Lower lobe of right lung (tissue), 2 donors: ENCODE results near the gene PHAF1. TPM values are rescaled to one million over a fixed set of nuclear protein-coding genes. Genes with fewer than 3 reads are reported as not detected.
"Not testable (repeated sequence)": the region's sequence is repeated elsewhere in the genome, so short reads cannot be mapped to it uniquely, and the experiment has no call there.

Source experiments
- ATAC-seq, 2 donors: fragments of 200-7000 bp; cut with Tn5 transposase; one replicate each; pipeline ENCODE4 v1.9.1; 2020 to 2022; ENCODE audit warnings: mild to moderate bottlenecking in 2 of 2, moderate library complexity in 2 of 2
- DNase-seq: peaks from one replicate; pipeline ENCODE4 v3.0.0-alpha.2; 2020
- H3K27ac ChIP-seq: fragments of 200-600 bp; one replicate; pipeline ENCODE4 v1.8.0; 2022
- H3K27me3 ChIP-seq: fragments of 200-600 bp; one replicate; pipeline ENCODE4 v1.8.0; 2022; ENCODE audit warnings: low read depth
- H3K36me3 ChIP-seq: fragments of 200-600 bp; one replicate; pipeline ENCODE4 v1.8.0; 2022; ENCODE audit warnings: mild to moderate bottlenecking
- H3K4me1 ChIP-seq: fragments of 200-600 bp; one replicate; pipeline ENCODE4 v1.8.0; 2022
- H3K4me3 ChIP-seq: fragments of 200-600 bp; one replicate; pipeline ENCODE4 v1.8.0; 2022; ENCODE audit warnings: mild to moderate bottlenecking
- H3K9me3 ChIP-seq: fragments of 200-600 bp; one replicate; pipeline ENCODE4 v1.8.0; 2022
- CTCF ChIP-seq: fragments of 200-600 bp; IDR thresholded peaks from one replicate; pipeline ENCODE4 v1.8.0; 2022; ENCODE audit warnings: antibody characterized with exemption, mild to moderate bottlenecking
- intact Hi-C: fragments of 100-400 bp; cut with DNase I; formaldehyde crosslinking; loops from one replicate; pipeline ENCODE4 v1.11.0; 2022
- total RNA-seq: library from RNA; stranded (reverse); fragmentation: NEBNext Ultra II Directional; extraction: Animal tissue kit (Norgen Biotek cat#: 25700); gene quantifications from one replicate; pipeline ENCODE4 v1.2.1, GENCODE V29; 2021
- donor health status: DM: no; HTN: yes; CAD: no; lungs with severe emphysema.

PHAF1 gene
- total RNA-seq, 1 donor from 2014 or later: 21.7 TPM

- H3K4me1 ChIP-seq: peaks cover 5% of the 10 kb centered on the region
- DNase-seq (no peak), ATAC-seq (no peak)
- no peak overlapping the region for H3K27ac ChIP-seq
- H3K36me3 ChIP-seq: peaks cover 30% of the 10 kb centered on the region
- TF ChIP-seq CTCF: no peak
- H3K4me3 ChIP-seq: no peak overlapping the region
- intact Hi-C loops: no loop called here
- H3K9me3 ChIP-seq: no peaks in the 10 kb centered on the region
- H3K27me3 ChIP-seq: no peaks in the 10 kb centered on the region
Observed at GRCh38 chr16:67117716-67118115, 8.0 kb downstream of the PHAF1 start.

GRCh38 chr16:67120025-67120424 lies 10.3 kb downstream of the PHAF1 start:
- Histone ChIP-seq H3K4me3 (no peak overlapping the region), H3K9me3 (no peaks in the 10 kb centered on the region), H3K27me3 (no peaks in the 10 kb centered on the region), H3K4me1 (no peaks in the 10 kb centered on the region), H3K27ac (no peak overlapping the region), H3K36me3 (peaks cover 53% of the 10 kb centered on the region)
- no peak for TF ChIP-seq CTCF
- DNase-seq (no peak), ATAC-seq (no peak)
- intact Hi-C loops: no loop called here

GRCh38 chr16:67122799-67123198 lies 13.1 kb downstream of the PHAF1 start:
- intact Hi-C loops, H3K27ac ChIP-seq, H3K4me3 ChIP-seq, H3K27me3 ChIP-seq, H3K4me1 ChIP-seq, ATAC-seq, DNase-seq, H3K9me3 ChIP-seq: not testable (repeated sequence)
- H3K36me3 ChIP-seq: peaks cover 77% of the 10 kb centered on the region

- H3K27ac ChIP-seq: no peak overlapping the region
- peaks cover 86% of the 10 kb centered on the region for H3K36me3 ChIP-seq
Observed at GRCh38 chr16:67128417-67128816, 18.7 kb downstream of the PHAF1 start.

GRCh38 chr16:67128887-67129286 lies 19.1 kb downstream of the PHAF1 start:
- Histone ChIP-seq H3K9me3 (no peaks in the 10 kb centered on the region), H3K36me3 (peaks cover 86% of the 10 kb centered on the region), H3K4me1 (no peaks in the 10 kb centered on the region), H3K27me3 (no peaks in the 10 kb centered on the region), H3K4me3 (no peak overlapping the region), H3K27ac (no peak overlapping the region)
- ATAC-seq: no peak
- no peak for DNase-seq
- intact Hi-C loops: no loop called here
- TF ChIP-seq CTCF: no peak

More at GRCh38 chr16:67128417-67128816, 18.7 kb downstream of the PHAF1 start:
- Histone ChIP-seq H3K9me3 (no peaks in the 10 kb centered on the region), H3K4me1 (no peaks in the 10 kb centered on the region), H3K4me3 (no peak overlapping the region), H3K27me3 (no peaks in the 10 kb centered on the region)
- intact Hi-C loops: no loop called here
- ATAC-seq: no peak
- no peak for DNase-seq
- no peak for TF ChIP-seq CTCF

- no peak overlapping the region for H3K4me3 ChIP-seq
- ATAC-seq: no peak
- H3K36me3 ChIP-seq: peaks cover 86% of the 10 kb centered on the region
Observed at GRCh38 chr16:67129422-67129821, 19.7 kb downstream of the PHAF1 start.

More at GRCh38 chr16:67129422-67129821, 19.7 kb downstream of the PHAF1 start:
- no peaks in the 10 kb centered on the region for H3K27me3 ChIP-seq
- intact Hi-C loops: no loop called here
- H3K27ac ChIP-seq: no peak overlapping the region
- no peaks in the 10 kb centered on the region for H3K4me1 ChIP-seq
- H3K9me3 ChIP-seq: no peaks in the 10 kb centered on the region
- no peak for DNase-seq
- TF ChIP-seq CTCF: no peak
